ENCODE results near the gene KCTD14. TPM values are rescaled to one million over a fixed set of nuclear protein-coding genes. Genes with fewer than 3 reads are reported as not detected.

Gene KCTD14
- total and polyA plus RNA-seq, 9 donors = 0.24 to 5.2 (median 1.5) TPM

- DNase-seq = no peak
- intact Hi-C loops (cut with DNase I) = no loop called here
- Histone ChIP-seq H3K4me1 (ENCODE audit: insufficient read depth) (no peaks in the 10 kb centered on the region), H3K36me3 (no peaks in the 10 kb centered on the region), H3K27ac (no peak overlapping the region), H3K27me3 (no peaks in the 10 kb centered on the region), H3K4me3 (no peak overlapping the region), H3K9me3 (no peaks in the 10 kb centered on the region)
- TF ChIP-seq EP300 (IDR thresholded peaks at IDR 0.05) (no peak), POLR2A (IDR thresholded peaks at IDR 0.05) (no peak)
- TF ChIP-seq, protein P1, sequence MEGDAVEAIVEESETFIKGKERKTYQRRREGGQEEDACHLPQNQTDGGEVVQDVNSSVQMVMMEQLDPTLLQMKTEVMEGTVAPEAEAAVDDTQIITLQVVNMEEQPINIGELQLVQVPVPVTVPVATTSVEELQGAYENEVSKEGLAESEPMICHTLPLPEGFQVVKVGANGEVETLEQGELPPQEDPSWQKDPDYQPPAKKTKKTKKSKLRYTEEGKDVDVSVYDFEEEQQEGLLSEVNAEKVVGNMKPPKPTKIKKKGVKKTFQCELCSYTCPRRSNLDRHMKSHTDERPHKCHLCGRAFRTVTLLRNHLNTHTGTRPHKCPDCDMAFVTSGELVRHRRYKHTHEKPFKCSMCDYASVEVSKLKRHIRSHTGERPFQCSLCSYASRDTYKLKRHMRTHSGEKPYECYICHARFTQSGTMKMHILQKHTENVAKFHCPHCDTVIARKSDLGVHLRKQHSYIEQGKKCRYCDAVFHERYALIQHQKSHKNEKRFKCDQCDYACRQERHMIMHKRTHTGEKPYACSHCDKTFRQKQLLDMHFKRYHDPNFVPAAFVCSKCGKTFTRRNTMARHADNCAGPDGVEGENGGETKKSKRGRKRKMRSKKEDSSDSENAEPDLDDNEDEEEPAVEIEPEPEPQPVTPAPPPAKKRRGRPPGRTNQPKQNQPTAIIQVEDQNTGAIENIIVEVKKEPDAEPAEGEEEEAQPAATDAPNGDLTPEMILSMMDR (IDR thresholded peaks at IDR 0.05) = no peak
- 0% methylated on average over 1 of the region's 1 CpG for WGBS, 3 donors
These were observed 22.9 kb downstream of the KCTD14 start for GRCh38 chr11:78000193-78000592.

GRCh38 chr11:77999446-78000030 lies 23.5 kb downstream of the KCTD14 start:
- WGBS, 3 donors = 95 to 100% (median 98%) methylated on average over 1 of the region's 1 CpG
- H3K4me1 ChIP-seq (ENCODE audit: insufficient read depth) = no peaks in the 10 kb centered on the region
- TF ChIP-seq POLR2A (IDR thresholded peaks at IDR 0.05) (no peak), EP300 (IDR thresholded peaks at IDR 0.05) (no peak)
- TF ChIP-seq, protein P1 (IDR thresholded peaks at IDR 0.05) = no peak

DNA sequence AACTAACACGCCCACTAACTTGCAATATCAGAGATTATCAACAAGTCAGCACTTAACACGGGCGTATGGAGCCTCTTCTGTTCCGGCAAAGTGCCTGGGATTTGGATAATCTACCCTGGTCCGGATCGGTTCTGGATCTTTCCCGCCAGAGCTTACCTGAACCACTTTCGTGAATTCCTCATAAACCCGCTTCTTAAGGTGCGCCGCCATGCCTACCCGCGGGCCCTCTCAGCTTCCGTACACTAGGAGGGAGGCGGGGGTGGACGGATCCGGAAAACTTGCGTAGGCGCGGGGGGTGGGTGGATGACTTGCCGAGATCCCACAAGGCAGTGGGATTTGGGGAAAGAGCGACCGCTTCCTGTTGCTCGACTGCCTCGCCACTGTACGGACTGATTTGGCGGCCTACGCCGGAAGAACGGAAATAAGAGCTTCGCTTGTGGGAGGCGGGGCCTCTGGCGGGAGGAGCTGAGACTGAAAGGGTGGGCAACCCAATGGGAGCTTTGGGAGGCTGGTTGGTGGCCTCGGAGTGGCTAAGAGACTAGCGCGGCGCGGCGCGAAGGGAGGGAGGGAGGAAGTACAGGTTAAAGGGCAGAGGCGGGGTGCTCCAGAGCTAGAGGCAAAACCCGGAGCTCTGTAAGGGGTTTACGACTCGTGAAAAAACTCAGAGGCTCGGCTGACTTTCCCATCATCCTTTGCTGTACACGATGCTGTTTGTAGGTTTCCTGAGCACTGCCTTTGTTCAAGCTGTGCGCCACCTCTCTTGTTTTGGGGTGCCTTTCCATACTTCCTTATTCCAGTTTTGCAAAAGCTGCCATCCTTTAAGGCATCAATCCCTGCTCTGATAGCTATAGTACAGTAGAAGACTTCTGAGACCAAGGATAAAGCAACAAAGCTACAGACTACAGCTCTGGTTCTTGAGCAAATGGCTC lies 28.4 kb downstream of the KCTD14 start, which contains the start of gene INTS4:
TSS of gene INTS4 (minus strand) at position 235 of the 929 bp plus-strand sequence. CDS start at position 210, 25 bp downstream.
- 0 to 1% (median 1%) methylated on average over 47 of the region's 47 CpGs for WGBS, 3 donors
- intact Hi-C loops (cut with DNase I) = loop anchor here in 1 of 4 donors (10.0 kb wide), 1 partner anchor 170 kb away; the partner anchor contains the start of genes AAMDC and RSF1
- Histone ChIP-seq H3K27me3 (no peaks in the 10 kb centered on the region), H3K36me3 (no peaks in the 10 kb centered on the region), H3K4me3 (peak within 1 kb of the TSS; percentile 57), H3K27ac (peak within 1 kb of the TSS; percentile 44 to 85), H3K9me3 (no peaks in the 10 kb centered on the region), H3K4me1 (ENCODE audit: insufficient read depth) (peaks cover 5% of the 10 kb centered on the region)
- DNase-seq = peak; percentile 98 to 99 (median 99)
- TF ChIP-seq POLR2A (IDR thresholded peaks at IDR 0.05) (peak; percentile 45), EP300 (IDR thresholded peaks at IDR 0.05) (peak; percentile 56)
- TF ChIP-seq, protein P1 (IDR thresholded peaks at IDR 0.05) = no peak

More at GRCh38 chr11:77999446-78000030, 23.5 kb downstream of the KCTD14 start:
- Histone ChIP-seq H3K36me3 (no peaks in the 10 kb centered on the region), H3K27me3 (no peaks in the 10 kb centered on the region), H3K9me3 (no peaks in the 10 kb centered on the region), H3K27ac (no peak overlapping the region), H3K4me3 (no peak overlapping the region)
- intact Hi-C loops (cut with DNase I) = loop anchor here in 1 of 4 donors (10.0 kb wide), 1 partner anchor 175 kb away; the partner anchor contains the start of genes AAMDC and RSF1
- no peak for DNase-seq

GRCh38 chr11:77993902-77994301 lies 29.2 kb downstream of the KCTD14 start:
- Histone ChIP-seq H3K27ac (no peak overlapping the region), H3K9me3 (no peaks in the 10 kb centered on the region), H3K4me3 (peak overlapping the region; percentile 57), H3K36me3 (no peaks in the 10 kb centered on the region), H3K27me3 (no peaks in the 10 kb centered on the region), H3K4me1 (ENCODE audit: insufficient read depth) (peaks cover 5% of the 10 kb centered on the region)
- TF ChIP-seq EP300 (IDR thresholded peaks at IDR 0.05) (no peak), POLR2A (IDR thresholded peaks at IDR 0.05) (no peak)
- TF ChIP-seq, protein P1 (IDR thresholded peaks at IDR 0.05) = no peak
- DNase-seq = no peak
- WGBS, 3 donors = 0 to 2% (median 1%) methylated on average over 11 of the region's 11 CpGs
- intact Hi-C loops (cut with DNase I) = loop anchor here in 1 of 4 donors (10.0 kb wide), 1 partner anchor 169 kb away; the partner anchor contains the start of genes AAMDC and RSF1

All from ovary (tissue), 9 donors.